Activated CD4-positive, alpha-beta T cell treated with anti-CD3 and anti-CD28 coated beads for 48 hours (primary cell): ENCODE measurements around the gene WWOX.

ENCODE experiments used
- DNase-seq: peaks from one replicate; pipeline ENCODE4 v3.0.0-alpha.2; 2020

WWOX gene

DNA sequence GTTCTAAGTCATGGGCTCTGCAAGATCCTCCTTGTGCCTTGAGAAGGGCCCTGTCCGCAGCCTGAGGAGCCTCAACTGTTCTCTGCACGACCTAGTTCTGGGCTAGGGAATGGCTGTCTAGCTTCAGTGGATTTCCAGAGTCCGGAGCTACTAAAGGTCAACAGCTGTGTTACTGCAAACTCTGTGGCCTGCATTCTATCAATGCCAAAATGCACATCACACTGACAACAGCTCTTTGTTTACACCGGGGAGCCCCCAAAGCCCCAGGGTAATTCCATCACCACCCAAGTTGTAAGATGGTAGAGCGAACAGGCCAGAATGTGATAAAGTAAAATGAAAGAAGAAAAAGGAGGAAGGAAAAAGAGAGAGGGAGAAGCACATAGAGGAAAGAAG is 890.9 kb downstream of the WWOX start:
- no peak for DNase-seq

DNA sequence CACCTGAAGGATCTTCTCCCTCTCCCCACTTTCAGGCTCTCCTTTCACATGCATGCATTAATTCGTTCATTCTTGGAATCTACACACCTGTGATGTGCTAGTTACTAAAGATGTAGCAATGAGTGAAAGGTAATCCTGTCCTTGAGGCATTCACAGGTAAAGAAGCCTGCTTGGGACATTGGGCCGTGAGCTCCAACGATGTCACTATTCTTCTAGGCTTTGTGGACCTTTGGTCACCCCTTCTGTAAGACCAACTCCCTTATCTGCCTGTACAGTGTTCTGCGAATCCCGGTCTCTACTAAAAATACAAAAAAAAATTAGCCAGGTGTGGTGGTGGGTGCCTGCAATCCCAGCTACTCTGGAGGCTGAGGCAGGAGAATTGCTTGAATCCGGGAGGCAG is 892.5 kb downstream of the WWOX start:
- DNase-seq, result no peak

DNA sequence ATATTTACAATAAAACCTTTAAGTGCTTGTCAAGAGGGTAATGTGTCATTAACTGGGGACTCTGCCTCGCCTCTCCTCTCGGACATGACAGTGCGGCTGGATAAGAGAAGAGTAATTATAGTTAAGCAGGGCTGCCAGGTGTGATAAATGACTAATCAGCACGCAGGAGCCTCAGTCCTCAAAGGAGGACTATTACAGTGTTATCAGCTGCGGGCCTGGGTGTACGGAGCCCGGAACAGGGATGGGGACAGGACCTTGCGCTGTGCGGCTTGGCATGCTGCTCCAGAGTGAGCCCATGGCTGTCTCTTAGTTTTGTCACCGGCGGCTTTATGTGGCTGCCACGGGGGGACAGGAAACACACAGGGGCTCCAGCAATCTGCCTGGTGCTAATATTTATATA is 893.9 kb downstream of the WWOX start:
- DNase-seq, result no peak

DNA sequence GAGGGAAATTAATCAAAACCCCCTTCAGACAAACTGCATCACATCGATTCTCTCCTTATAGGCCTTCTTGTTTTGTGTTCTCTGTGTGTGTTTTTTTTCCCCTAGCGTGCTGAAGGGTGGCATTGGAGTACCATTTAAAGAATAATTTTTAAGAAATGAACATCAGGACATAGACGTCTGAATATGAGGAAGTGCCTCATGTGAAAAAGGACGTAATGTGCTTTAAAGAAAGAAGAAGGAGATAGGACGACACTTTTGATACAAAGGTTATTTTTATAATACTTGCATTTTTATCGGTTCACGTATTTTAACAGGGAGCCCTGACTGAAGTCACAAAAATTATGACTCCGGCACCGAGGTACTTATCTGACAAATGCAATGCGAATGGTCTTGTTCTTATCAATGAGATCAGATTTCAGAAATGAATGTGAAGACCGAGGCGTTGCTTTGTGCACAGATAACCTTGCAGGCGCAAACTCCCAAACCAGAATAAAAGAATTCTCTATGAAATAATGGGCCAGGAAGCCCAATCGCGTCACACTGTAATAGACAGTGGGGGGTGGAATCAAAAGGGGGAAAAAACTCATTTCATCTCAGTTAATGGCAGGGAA is 894.8 kb downstream of the WWOX start:
- DNase-seq, result no peak

DNA sequence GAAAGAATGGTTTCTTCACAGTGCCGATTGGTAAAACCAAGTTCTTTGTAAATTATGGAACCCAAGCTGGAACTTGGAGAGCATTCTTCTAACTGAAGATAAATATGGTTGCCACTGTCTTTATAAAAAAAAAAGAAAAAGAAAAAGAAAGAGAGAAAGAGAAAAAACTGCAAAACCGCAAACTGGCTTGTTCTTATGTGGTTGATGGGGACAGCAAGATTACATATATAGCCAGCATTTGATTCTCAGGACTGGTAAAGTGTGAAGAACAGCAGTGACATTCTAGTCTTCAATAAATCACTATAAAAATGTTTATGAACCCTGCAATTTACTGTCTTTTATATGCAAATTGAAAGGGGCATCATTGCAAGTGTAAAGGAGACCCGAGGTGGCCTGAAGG is 896.0 kb downstream of the WWOX start:
- DNase-seq, result no peak

DNA sequence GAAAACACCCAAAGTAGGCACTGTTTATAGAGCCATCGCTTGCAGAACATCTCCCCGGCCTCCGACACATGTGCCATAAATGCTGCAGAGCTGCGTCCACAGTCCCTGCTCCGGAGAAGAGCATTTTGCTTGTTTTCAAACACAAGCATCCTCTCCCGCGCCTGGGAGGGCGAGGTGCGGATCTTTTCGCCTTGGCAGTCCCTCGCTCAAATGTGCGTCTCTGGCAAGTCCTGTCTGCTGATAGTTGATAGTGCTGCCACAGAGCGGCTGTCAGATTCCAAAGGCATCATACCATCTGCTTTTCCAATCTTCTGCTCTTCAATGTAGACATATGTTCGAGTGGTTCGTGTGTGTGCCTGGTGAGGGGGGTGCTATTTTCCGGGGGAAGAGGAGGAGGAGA is 897.3 kb downstream of the WWOX start:
- DNase-seq, result no peak

DNA sequence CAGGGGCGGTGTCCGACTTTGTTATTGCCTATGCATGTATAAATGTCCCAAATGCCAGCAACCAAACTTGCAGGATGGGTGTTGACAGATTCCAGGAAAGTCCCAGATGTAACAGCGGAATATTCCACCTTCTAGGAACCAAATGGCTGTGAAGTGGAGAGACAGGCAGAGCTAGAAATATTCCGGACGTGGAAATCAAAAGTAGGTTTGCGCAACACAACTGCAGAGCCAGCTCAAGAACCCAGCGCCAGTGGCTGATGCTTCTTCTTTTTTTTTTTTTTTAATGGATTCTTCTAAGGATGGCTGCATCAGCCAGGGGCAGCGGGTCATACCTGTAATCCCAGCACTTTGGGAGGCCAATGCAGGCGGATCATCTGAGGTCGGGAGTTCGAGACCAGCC is 899.4 kb downstream of the WWOX start:
- DNase-seq, result no peak

DNA sequence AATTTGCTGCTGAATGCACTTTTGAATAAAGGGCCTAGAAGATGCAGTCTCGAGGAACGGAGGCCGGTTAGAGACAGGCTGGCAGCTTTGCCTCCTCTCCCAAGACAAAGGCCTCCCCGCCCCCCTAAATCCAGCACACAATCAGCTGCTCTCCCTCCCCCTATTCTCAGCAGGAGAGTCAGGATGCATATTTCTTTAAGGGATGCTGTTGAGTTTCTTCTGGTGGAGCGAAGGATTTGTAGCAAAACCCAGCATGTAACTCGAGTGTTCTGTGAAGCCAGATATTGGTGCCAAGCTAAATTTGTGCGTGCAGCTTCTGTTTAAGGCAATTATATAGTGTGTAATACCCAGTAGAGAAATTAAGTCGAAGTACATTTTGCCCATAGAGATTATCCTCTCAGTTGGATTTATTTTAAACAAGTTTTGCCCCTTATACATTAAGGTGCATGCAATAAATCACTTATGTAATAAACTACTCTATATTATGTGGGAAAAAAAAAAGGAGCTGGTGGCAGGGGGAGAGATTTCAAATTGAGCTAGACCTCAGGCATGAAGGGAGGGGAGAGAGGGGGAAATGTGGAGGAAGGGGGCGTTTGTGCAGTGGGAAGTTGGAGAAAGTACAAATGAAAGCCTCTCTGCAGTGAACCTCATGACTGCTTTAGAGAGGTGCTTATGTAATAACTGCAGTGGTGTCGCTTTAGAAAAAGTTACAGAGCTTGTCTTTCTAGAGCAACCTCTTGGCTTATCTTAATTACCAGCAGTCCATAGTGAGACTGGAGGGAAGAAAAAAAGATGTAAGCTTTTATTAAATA is 901.9 kb downstream of the WWOX start:
- DNase-seq, result no peak

DNA sequence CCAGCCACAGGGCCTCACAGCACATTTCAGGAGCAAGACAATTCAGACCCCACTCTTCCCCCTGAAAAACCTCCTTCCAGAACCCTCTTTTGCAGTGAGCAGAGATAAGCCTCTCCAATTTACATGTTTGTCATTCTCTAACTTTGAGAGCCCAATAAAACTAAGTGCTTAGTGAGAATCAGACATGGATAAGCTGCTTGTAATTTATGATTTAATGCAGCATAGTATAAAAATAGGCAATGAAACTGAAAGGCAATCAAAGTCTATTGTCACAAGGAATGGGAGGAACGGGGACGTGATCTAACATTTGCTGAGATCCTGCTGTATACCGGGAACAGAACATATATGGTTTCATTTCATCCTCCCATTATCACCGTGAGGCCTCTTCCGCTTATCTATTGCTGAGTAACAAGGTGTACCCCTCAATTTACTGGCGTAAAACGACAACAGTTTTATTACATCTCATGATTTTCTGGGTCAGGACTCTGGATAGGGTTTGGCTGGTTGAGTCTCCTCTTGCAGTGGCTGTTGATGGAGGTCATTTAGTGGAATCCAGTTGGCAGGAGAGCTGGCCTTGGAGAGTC is 903.7 kb downstream of the WWOX start:
- no peak for DNase-seq

DNA sequence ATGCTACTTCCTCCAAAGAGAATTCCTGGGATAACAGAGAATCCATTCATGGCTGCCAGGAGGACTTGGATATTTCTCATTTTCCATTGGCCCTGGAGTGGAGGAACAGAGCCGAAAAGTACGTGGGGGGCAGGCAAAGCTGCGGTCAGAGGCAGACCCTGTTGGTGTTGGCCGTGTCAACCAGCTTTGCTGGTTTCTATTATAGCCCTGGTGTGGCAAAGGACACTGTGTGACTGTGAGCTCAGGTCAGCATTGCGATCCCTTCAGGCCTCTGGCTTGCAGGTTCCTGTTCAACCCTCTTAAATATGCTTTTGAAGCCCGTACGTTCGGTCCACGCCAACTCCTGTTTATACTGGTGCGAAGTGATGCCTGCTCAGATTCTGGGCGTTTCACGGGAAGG is 904.9 kb downstream of the WWOX start:
- no peak for DNase-seq

DNA sequence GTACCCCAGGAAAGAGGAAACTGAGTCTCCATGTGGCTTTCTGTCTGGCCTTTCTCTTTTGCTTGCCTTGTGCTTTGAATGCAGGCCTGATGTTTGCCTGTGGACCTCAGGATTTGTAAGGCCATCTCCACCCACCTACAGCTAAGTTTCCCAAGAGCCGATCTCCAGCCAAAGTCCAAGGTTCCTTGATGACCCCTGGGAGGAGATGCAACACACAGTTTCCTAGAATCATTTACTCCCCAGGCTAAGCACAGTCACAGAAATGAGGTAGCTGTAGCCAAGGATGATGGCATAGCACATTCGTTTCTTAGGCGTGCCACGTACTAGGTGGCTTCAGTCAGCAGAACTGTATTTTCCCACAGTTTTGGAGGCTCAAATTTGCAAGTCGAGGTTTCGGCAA is 905.6 kb downstream of the WWOX start:
- no peak for DNase-seq

DNA sequence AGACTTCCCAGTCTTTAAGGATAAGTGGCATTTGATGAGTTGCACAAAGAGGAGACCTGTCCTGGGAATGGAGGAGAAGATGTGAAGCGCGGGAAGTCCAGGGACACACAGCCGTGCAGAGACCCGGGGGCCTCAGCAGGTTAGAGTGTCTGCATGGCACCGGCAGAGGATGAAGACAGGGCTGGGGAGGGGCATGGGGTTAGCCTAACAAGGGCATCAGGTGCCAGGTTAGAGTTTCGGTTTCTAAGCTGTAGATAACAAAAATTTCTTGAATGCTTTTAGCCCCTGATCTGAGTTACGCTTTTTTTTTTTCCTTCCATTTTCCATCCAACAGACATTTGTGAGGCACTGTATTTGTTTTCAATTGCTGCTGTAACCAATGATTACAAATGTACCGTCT is 906.8 kb downstream of the WWOX start:
- DNase-seq, result no peak

DNA sequence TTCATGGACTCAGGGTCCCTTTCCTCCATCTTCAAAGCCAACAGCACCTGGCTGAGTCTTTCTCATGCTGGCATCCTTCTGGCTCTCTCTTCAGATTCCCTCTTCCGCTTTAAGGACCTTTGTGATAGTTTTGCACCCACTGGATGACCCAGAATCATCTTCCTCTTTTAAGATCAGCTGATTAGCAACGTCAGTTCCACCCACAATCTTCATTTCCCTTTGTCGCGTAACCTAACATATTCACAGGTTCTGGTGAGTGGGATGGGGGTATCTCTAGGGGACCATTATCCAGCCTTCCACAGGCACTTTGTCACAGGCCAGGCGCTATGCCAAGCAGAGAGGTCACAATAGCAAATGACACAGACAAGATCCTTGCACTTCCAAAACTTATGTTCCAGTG is 907.3 kb downstream of the WWOX start:
- DNase-seq, result peak; percentile 30

DNA sequence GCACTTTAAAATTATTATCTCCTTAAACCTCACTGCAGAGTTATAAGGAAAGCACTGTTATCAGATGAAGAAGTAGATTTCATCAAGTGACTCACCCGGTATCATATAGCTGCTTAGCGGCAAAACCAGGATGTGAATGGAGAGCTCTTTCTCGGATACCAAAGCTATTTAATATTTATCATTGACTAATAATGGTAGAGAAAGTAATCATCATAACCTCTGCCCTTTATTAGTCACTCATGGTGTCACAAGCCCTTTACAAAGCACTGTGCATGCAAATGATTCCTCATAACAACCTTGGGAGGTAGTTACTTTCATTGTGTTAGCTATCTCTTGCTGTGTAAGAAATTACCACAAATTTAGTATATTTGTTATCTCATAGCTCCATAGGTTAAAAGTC is 908.2 kb downstream of the WWOX start:
- peak; percentile 19 for DNase-seq

DNA sequence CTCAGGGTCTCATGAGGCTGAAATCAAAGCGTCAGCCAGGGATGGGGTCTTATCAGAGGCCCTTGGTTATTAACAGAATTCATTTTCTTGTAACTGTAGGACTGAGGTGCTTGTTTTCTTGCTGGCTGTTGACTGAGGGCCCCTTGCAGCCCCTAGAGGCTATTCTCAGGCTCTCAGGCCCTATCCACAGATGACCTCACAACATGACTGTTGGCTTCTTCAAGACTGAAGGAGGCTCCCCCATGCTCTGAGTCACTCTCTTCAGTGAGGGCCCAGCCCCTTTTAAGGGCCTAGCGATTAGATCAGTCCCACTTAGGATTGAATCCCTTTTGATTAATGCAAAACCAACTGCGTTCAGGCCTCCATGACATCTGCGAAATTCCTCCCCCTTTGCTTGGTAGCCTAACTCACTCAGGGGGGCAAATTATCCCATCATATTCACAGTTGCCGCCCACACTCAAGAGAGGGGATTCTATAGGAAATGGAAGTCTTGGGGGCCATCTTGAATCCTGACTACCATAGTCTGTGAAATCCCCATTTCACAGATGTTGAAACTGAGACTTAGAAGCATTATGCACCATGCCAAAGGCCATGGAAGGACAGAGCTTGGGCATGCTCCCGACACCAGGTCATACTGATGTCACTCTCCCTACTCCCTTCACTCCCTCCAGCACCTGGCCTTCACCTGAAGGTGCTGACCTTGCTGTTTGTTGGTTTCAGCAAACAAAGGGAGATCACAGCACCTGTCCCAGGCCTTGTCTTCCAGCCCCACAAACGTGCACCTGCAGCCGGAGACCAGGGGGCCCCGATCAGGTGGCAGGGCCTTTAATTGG is 908.8 kb downstream of the WWOX start:
- peak; percentile 57 for DNase-seq

DNA sequence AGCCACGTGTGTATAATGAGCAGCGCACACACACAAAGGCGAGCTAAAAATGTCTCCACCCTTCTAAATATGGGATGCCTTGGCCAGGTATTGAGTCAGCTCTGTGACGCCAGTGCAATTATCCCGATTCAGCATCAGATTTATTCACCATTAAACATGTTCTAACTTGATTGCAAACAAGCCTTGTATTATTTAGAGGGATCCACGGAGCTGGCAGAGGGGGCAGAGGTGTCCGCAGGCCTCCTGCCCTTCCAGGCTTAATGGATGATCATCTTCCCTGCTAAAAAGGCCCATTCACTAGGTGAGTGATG is 909.4 kb downstream of the WWOX start:
- DNase-seq, result no peak

DNA sequence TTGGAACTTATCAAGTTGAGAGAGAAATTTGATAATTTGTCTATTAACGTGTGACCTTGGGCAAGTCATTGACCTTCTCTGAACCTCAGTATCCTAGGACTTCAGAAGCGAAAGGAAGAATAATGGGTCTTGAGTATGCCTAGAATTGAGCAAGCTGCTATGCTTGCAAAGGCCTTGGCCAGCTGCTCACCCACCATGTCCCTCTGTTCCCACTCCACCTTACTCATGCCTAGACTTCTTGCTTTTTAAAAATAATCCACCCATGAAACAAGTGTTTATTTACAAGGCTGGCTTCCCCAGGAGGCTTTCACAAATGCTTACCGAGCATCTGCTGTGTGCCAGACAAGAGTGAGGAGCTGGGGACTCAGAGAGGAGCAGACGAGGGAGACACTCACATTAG is 910.4 kb downstream of the WWOX start:
- no peak for DNase-seq

DNA sequence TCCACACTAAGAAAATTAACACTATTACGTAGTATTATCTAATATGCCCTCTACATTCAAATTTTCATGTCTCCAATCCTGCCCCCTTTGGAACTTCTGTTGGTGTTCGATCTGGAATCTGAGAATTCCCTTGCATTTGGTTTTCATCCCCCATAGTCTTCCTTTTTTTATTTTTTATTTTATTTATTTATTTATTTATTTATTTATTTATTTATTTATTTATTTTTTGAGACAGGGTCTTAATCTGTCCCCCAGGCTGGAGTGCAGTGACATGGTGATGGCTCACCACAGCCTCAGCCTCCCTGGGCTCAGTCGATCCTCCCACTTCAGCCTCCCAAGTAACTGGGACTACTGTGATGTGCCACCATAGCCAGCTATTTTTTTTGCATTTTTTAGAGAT is 911.8 kb downstream of the WWOX start:
- no peak for DNase-seq

DNA sequence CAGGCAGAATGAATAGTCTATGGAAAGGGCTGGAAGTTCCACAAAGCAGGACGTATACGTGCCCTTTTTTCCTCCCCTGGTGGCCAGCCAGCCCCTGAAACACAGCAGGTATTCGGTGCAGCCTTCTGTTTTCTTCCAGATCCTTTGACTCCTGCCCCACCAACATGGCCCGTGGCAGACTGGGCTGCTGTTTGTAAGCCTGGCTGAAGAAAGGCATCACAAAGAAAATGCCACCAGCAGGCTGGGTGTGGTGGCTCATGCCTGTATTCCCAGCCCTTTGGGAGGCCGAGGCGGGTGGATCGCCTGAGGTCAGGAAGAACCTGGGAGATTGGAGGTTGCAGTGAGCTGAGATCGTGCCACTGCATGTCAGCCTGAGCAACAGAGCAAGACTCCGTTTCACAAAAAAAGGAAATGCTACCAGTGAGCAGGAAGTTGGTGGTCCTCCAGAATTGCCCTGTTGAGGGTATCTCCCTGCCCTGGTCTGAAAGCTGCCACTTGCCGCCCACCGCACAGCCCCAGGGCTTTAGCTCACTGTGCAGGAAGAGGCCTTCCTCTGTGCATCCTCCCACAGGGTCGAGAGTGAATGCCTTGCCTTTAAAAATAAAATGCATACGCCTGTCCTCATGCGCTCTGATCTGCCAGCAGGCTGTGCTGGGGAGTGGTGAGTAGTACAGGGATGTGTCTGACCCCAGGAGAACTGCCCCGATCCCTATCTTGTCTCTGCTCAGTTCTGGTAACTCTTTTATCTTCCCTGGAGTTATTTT is 913.4 kb downstream of the WWOX start:
- no peak for DNase-seq

DNA sequence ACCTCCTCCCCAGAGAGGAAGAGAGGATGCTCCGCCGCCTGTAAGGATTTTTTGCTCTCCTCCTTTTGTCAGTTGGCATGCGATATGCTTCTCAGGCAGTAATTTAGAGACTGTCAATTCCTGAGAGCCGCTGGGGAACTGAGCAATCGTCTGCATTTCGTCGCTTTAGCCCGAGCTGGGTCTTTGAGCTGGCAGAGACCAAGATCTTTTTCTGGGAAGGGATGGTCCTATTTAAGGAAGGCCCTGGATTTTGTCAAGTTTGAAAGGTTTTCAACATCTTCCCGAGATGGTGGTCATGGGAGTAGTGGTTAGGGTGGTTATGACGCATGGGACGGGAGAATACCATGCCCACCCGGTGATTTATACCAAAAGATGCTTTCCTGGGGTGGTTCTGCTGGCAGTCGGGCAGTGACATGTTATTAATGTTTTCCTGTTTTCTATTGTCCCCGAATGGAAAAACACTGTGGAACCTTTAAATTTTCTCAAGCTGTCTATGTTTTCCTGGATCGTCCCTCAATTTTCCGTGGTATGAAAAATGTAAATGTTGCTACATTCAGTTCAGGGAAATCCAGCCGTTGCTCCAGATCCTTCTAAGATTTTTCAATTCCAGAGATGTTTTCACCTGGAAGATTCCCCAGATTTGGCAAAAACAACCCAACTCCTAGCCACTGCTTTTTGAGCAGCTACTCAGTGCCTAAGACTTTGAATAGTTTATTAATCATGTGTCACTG is 914.6 kb downstream of the WWOX start:
- DNase-seq, result no peak

DNA sequence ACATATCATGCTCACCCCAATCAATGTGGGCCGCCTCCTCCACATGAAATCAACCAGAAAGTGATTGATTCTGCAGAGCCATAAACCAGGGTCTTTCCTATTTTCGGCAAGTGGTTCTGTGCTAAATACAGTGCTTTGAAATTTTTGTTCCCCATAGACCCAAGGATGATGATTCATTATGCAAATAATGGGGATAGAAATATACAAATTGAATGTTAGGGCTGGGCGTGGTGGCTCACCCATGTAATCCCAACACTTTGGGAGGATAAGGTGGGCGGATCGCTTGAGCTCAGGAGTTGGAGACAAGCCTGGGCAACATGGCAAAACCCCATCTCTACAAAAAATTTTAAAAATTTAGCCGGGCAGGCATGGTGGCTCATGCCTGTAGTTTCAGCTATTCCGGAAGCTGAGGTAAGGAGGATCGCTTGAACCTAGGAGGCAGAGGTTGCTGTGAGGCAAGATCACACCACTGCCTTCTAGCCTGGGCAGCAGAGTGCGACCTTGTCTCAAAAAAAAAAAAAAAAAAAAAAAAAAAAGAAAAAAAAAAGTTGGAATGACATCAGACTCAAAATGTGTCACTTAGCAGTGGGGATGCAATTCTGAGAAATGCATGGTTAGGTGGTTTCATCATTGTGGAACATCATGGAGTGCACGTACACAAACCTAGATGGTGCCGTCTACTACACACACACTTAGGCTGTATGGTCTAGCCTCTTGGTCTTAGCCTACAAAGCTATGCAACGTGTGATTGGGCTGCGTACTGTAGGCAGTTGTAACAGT is 919.4 kb downstream of the WWOX start:
- no peak for DNase-seq

DNA sequence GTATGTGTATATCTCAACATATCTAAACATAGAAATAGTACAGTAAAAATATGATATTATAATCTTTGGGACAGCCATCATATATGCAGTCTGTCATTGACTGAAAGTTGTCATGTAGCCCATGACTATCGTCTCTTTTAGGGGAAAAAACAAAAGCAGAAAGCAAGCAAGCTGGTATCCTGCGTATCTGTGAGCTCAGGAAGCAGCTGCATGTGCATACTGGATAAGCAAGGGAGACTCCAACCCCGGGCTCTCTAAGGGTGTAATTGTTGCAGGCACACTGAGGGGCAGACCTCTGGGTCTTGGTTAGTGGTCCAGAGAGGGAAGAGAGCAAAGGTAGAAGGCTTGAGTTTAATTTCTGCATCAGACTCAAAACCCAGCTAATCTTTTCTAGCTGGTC is 920.0 kb downstream of the WWOX start:
- DNase-seq, result no peak
